ENCODE data around the gene TTLL11.

DNA sequence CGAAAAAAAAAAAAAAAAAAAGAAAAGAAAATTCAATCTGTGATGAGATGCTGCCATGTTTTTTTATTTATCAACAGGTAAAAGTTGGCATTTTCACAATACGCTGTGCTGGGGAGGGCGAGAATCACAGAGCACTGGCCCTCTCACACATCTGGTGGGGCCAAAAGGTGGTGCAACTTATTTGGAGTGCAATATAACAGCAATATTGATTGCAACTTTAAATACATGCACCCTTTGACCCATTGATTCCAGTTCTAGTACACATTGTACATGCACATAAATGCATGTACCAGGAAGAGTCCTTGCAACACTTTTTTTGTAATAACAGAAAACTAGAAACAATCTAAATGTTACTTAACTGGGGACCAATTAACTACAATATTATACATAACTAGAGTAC is 282.6 kb downstream of the TTLL11 start:
- TF ChIP-seq, protein P1, sequence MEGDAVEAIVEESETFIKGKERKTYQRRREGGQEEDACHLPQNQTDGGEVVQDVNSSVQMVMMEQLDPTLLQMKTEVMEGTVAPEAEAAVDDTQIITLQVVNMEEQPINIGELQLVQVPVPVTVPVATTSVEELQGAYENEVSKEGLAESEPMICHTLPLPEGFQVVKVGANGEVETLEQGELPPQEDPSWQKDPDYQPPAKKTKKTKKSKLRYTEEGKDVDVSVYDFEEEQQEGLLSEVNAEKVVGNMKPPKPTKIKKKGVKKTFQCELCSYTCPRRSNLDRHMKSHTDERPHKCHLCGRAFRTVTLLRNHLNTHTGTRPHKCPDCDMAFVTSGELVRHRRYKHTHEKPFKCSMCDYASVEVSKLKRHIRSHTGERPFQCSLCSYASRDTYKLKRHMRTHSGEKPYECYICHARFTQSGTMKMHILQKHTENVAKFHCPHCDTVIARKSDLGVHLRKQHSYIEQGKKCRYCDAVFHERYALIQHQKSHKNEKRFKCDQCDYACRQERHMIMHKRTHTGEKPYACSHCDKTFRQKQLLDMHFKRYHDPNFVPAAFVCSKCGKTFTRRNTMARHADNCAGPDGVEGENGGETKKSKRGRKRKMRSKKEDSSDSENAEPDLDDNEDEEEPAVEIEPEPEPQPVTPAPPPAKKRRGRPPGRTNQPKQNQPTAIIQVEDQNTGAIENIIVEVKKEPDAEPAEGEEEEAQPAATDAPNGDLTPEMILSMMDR (IDR thresholded peaks at IDR 0.05; ENCODE audit: low read depth, low read length, missing input control) = no peak
- peak; percentile 81 for TF ChIP-seq SP1 (IDR thresholded peaks at IDR 0.05)
